ENCODE results near the gene ARL6IP1. TPM values are rescaled to one million over a fixed set of nuclear protein-coding genes. Genes with fewer than 3 reads are reported as not detected.

Gene ARL6IP1
- total and polyA plus RNA-seq, 2 of the 13 experiments (the other 11 are each of a cell fraction or from before 2014, with no cell fraction given), result 263 to 373 TPM

DNA sequence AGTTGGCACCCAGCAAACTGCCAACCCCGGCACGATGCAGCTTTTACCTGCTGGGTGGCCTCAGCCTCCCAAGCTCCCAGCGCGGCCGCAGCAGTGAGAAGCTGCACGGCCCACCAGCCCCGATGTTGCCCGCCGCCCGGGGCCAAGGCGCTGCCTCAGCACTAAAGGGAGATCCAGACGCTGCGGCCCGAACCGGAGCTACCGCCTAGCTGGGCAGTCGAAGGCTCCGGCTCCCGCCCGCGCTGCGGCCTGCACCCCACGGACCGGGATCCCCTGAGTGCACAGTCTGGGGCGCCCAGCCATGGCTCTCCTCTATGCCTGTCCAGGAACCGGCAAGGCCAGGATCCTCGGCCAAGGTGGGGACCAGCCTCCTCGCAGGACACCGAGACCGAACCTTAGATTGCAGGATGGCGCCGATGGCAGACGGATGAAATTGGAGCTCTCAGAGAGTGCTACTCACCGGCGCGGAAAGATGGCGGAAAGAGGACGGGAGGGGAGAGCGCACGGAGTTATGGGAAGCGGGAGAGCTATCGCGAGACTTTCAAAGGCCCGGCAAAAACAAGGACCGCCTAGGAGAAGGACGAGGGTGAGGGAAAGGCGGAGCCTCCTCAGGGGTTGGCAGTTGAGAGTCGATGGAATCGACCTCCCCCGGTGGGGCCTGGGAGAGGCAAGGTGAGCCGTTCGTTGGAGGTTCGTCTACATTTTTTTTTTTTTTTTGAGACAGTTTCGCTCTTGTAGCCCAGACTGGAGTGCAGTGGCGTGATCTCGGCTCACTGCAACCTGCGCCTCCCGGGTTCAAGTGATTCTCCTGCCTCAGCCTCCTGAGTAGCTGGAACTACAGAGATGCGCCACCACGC lies 11.3 kb downstream of the ARL6IP1 start, which contains the start of gene RPS15A (continued):
- TF ChIP-seq ZNF460 (CRISPR knock-in tag; IDR thresholded peaks at IDR 0.05; ENCODE audit: borderline replicate concordance) (peak; percentile 55; the same call in 1 of the 2 replicates), THYN1 (CRISPR knock-in tag; IDR thresholded peaks at IDR 0.05; ENCODE audit: borderline replicate concordance, low read depth) (no peak), RAD21 (CRISPR knock-in tag; IDR thresholded peaks at IDR 0.05) (peak; percentile 43; the same call in 1 of the 2 replicates), ZNF329 (CRISPR knock-in tag; IDR thresholded peaks at IDR 0.05; ENCODE audit: low read depth) (peak; percentile 92), HNRNPUL1 (IDR thresholded peaks at IDR 0.05; ENCODE audit: low read depth, low read length) (no peak), RAD51 (IDR thresholded peaks at IDR 0.05; ENCODE audit: borderline replicate concordance) (no peak), TGIF2 (CRISPR knock-in tag; IDR thresholded peaks at IDR 0.05) (peak; percentile 85; the same call in 1 of the 2 replicates), POLR2A (IDR thresholded peaks at IDR 0.05; ENCODE audit: insufficient read depth in 1 of 2, low read depth in 2 of 2, low read length in 2 of 2) (peak; percentile 96 to 99), NBN (conservative IDR thresholded peaks at IDR 0.05) (no peak), EP300 (IDR thresholded peaks at IDR 0.05; ENCODE audit: low read depth in 2 of 2, low read length in 2 of 2) (peak in 1 of 2 experiments; percentile 38; a peak in 2 of 4 replicates), EP300 (CRISPR knock-in tag; IDR thresholded peaks at IDR 0.05; ENCODE audit: borderline replicate concordance) (peak; percentile 70), KMT2B (CRISPR knock-in tag; IDR thresholded peaks at IDR 0.05) (peak; percentile 94), PAX8 (CRISPR knock-in tag; IDR thresholded peaks at IDR 0.05; ENCODE audit: borderline replicate concordance) (0 out of 2 replicates have a peak, but pooled peaks have one; percentile 66), SP5 (CRISPR knock-in tag; IDR thresholded peaks at IDR 0.05; ENCODE audit: borderline replicate concordance, low read depth) (peak; percentile 78), ZNF317 (CRISPR knock-in tag; IDR thresholded peaks at IDR 0.05) (peak; percentile 93), ZNF543 (CRISPR knock-in tag; IDR thresholded peaks at IDR 0.05) (peak; percentile 97), ZNF121 (CRISPR knock-in tag; IDR thresholded peaks at IDR 0.05) (no peak), SP1 (IDR thresholded peaks at IDR 0.05) (peak; percentile 81), SP1 (CRISPR knock-in tag; IDR thresholded peaks at IDR 0.05) (peak; percentile 92), ZNF282 (IDR thresholded peaks at IDR 0.05; ENCODE audit: partially characterized antibody) (no peak), SMAD3 (CRISPR knock-in tag; IDR thresholded peaks at IDR 0.05) (peak; percentile 92), ZNF841 (CRISPR knock-in tag; IDR thresholded peaks at IDR 0.05; ENCODE audit: borderline replicate concordance) (no peak), KLF9 (CRISPR knock-in tag; IDR thresholded peaks at IDR 0.05; ENCODE audit: low read depth) (peak; percentile 75; the same call in 1 of the 2 replicates), FOXM1 (CRISPR knock-in tag; IDR thresholded peaks at IDR 0.05) (peak; percentile 86)
- TF ChIP-seq, protein P1, sequence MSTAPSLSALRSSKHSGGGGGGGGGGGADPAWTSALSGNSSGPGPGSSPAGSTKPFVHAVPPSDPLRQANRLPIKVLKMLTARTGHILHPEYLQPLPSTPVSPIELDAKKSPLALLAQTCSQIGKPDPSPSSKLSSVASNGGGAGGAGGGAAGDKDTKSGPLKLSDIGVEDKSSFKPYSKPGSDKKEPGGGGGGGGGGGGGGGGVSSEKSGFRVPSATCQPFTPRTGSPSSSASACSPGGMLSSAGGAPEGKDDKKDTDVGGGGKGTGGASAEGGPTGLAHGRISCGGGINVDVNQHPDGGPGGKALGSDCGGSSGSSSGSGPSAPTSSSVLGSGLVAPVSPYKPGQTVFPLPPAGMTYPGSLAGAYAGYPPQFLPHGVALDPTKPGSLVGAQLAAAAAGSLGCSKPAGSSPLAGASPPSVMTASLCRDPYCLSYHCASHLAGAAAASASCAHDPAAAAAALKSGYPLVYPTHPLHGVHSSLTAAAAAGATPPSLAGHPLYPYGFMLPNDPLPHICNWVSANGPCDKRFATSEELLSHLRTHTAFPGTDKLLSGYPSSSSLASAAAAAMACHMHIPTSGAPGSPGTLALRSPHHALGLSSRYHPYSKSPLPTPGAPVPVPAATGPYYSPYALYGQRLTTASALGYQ (CRISPR knock-in tag; IDR thresholded peaks at IDR 0.05), result peak; percentile 76; the same call in 1 of the 2 replicates
- TF ChIP-seq, protein P2, sequence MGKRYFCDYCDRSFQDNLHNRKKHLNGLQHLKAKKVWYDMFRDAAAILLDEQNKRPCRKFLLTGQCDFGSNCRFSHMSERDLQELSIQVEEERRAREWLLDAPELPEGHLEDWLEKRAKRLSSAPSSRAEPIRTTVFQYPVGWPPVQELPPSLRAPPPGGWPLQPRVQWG (CRISPR knock-in tag; IDR thresholded peaks at IDR 0.05; ENCODE audit: borderline replicate concordance, low read depth), result no peak
- TF ChIP-seq, protein P3, sequence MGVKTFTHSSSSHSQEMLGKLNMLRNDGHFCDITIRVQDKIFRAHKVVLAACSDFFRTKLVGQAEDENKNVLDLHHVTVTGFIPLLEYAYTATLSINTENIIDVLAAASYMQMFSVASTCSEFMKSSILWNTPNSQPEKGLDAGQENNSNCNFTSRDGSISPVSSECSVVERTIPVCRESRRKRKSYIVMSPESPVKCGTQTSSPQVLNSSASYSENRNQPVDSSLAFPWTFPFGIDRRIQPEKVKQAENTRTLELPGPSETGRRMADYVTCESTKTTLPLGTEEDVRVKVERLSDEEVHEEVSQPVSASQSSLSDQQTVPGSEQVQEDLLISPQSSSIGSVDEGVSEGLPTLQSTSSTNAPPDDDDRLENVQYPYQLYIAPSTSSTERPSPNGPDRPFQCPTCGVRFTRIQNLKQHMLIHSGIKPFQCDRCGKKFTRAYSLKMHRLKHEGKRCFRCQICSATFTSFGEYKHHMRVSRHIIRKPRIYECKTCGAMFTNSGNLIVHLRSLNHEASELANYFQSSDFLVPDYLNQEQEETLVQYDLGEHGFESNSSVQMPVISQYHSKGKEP (CRISPR knock-in tag; IDR thresholded peaks at IDR 0.05), result peak; percentile 87; the same call in 1 of the 2 replicates
